ENCODE data around the gene TELO2.

- TF ChIP-seq CTCF (IDR thresholded peaks at IDR 0.05) (no peak), POLR2A (IDR thresholded peaks at IDR 0.05) (no peak)
These were observed 40.6 kb upstream of the TELO2 start for GRCh38 chr16:1452530-1452929.

All from uterus (tissue), 2 donors.